ENCODE results near the gene ZNF622. TPM values are rescaled to one million over a fixed set of nuclear protein-coding genes. Genes with fewer than 3 reads are reported as not detected.
A peak's percentile ranks its signal among the peaks of the same experiment; 100 is the strongest.

ZNF622 gene
- total and polyA plus RNA-seq, 10 of the 15 experiments (the other 5 are each of a cell fraction or from before 2014, with no cell fraction given), result 9.0 to 60.3 (median 31.0) TPM

DNA sequence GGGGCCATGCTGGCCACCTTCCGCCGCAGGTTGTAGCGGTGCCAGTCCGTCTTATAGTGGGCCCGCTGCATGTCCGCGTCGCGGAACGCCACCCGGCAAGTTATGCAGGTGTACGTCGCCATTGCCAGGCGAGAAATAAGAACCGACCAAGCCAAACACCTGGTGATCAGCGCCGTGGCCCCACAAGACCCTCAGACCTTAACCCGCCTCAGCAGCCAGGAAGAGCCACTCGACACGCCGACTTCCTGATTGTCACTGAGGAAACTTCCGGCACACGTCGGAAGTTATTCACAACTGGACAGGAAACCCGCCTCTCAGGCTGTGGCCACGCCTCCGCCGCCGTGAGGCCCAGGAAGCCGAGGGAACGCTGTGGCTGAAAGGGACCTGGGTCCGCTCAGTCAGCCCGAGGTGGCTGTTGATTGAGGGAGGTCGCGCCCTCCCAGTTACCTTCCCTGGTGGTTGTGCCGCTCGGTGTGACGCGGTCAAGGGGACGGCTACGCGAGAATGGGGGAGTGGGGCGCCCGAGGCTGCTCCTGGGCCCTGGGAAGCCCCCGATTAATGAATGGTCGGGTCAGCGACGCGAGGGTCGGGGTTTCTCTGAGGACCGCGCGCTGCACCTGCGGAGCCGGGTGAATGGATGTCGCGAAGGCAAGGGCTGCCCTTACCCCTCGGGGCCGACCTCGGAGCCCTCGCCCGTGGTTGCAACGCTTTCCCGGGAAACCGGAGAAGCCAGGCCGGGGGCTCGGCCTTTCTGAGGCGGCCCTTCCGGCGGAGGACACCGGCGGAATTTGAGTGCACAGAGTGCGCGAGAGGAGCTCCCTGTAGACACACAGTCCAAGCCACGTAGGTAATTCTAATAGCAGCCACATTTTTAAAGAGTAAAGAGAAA, at the start of gene ZNF622 (continued):
- TF ChIP-seq, protein P1, sequence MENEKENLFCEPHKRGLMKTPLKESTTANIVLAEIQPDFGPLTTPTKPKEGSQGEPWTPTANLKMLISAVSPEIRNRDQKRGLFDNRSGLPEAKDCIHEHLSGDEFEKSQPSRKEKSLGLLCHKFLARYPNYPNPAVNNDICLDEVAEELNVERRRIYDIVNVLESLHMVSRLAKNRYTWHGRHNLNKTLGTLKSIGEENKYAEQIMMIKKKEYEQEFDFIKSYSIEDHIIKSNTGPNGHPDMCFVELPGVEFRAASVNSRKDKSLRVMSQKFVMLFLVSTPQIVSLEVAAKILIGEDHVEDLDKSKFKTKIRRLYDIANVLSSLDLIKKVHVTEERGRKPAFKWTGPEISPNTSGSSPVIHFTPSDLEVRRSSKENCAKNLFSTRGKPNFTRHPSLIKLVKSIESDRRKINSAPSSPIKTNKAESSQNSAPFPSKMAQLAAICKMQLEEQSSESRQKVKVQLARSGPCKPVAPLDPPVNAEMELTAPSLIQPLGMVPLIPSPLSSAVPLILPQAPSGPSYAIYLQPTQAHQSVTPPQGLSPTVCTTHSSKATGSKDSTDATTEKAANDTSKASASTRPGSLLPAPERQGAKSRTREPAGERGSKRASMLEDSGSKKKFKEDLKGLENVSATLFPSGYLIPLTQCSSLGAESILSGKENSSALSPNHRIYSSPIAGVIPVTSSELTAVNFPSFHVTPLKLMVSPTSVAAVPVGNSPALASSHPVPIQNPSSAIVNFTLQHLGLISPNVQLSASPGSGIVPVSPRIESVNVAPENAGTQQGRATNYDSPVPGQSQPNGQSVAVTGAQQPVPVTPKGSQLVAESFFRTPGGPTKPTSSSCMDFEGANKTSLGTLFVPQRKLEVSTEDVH (IDR thresholded peaks at IDR 0.05; ENCODE audit: low read depth, partially characterized antibody), result peak; percentile 84
- TF ChIP-seq ZSCAN29 (IDR thresholded peaks at IDR 0.05), result no peak
- no peak for TF ChIP-seq YBX1 (IDR thresholded peaks at IDR 0.05)
- TF ChIP-seq CBFB (IDR thresholded peaks at IDR 0.05; ENCODE audit: low read depth), result peak; percentile 89
- TF ChIP-seq ZNF622 (IDR thresholded peaks at IDR 0.05), result no peak
- 0 out of 4 replicates have a peak, but pooled peaks of 1 of the 2 experiments have one; percentile 26 for TF ChIP-seq SRF (IDR thresholded peaks at IDR 0.05; ENCODE audit: low read depth in 2 of 2, low read length in 2 of 2)
- TF ChIP-seq KLF5 (IDR thresholded peaks at IDR 0.05; ENCODE audit: partially characterized antibody), result no peak
- TF ChIP-seq SUZ12 (IDR thresholded peaks at IDR 0.05; ENCODE audit: unreplicated experiment), result no peak
- 0 out of 2 replicates have a peak, but pooled peaks have one; percentile 7 for TF ChIP-seq JUND (IDR thresholded peaks at IDR 0.05; ENCODE audit: low read depth, low read length)
- peak; percentile 93 for TF ChIP-seq TAF1 (IDR thresholded peaks at IDR 0.05; ENCODE audit: borderline replicate concordance, low read depth, low read length)

Measured in GM12878 (cell line).